ENCODE data around the gene EIF5. TPM values are rescaled to one million over a fixed set of nuclear protein-coding genes. Genes with fewer than 3 reads are reported as not detected.
A peak's percentile ranks its signal among the peaks of the same experiment; 100 is the strongest.

Gene EIF5
- total RNA-seq, 2 donors from 2014 or later = 267 to 339 TPM

- Mint-ChIP-seq H3K36me3 (ENCODE audit: low read depth) (no peaks in the 10 kb centered on the region), H3K4me1 (no peaks in the 10 kb centered on the region), H3K27ac (no peak overlapping the region), H3K9me3 (peaks cover 3% of the 10 kb centered on the region), H3K27me3 (ENCODE audit: insufficient read depth) (peaks cover 2% of the 10 kb centered on the region), H3K4me3 (no peak overlapping the region)
- H3K4me1 ChIP-seq (ENCODE audit: control insufficient read depth, insufficient read depth, low read length) = peaks cover 5% of the 10 kb centered on the region
- peak; percentile 38 for DNase-seq
- 93 to 100% methylated on average over 8 to 14 of the region's 14 CpGs for WGBS, 2 experiments (ENCODE audit: insufficient coverage in 1 of 2, insufficient read length in 1 of 2)
- no peaks in the 10 kb centered on the region for H3K27me3 ChIP-seq (ENCODE audit: control insufficient read depth, insufficient read depth, low read length, poor library complexity, severe bottlenecking)
- no peak overlapping the region for H3K4me3 ChIP-seq (ENCODE audit: low read length)
- no peaks in the 10 kb centered on the region for H3K36me3 ChIP-seq (ENCODE audit: control insufficient read depth, insufficient read depth, low read length)
- no peaks in the 10 kb centered on the region for H3K9me3 ChIP-seq (ENCODE audit: control insufficient read depth, low read length)
- no peak for TF ChIP-seq CTCF (conservative IDR thresholded peaks at IDR 0.05)
- no peak overlapping the region for H3K9ac ChIP-seq (ENCODE audit: extremely low read depth, low read length, poor library complexity, severe bottlenecking)
- H3K27ac ChIP-seq (ENCODE audit: low read depth, low read length) = no peak overlapping the region
These were observed 21.9 kb upstream of the EIF5 start for GRCh38 chr14:103312006-103312635.

- H3K27ac ChIP-seq (ENCODE audit: low read depth, low read length) = no peak overlapping the region
- no peaks in the 10 kb centered on the region for H3K9me3 Mint-ChIP-seq
- no peak for TF ChIP-seq CTCF (conservative IDR thresholded peaks at IDR 0.05)
- no peak overlapping the region for H3K4me3 Mint-ChIP-seq
- 95 to 96% methylated on average over 6 to 8 of the region's 8 CpGs for WGBS, 2 experiments (ENCODE audit: insufficient coverage in 1 of 2, insufficient read length in 1 of 2)
- H3K27me3 ChIP-seq (ENCODE audit: control insufficient read depth, insufficient read depth, low read length, poor library complexity, severe bottlenecking) = no peaks in the 10 kb centered on the region
- no peaks in the 10 kb centered on the region for H3K36me3 ChIP-seq (ENCODE audit: control insufficient read depth, insufficient read depth, low read length)
- H3K9me3 ChIP-seq (ENCODE audit: control insufficient read depth, low read length) = no peaks in the 10 kb centered on the region
- H3K4me1 ChIP-seq (ENCODE audit: control insufficient read depth, insufficient read depth, low read length) = peaks cover 5% of the 10 kb centered on the region
- no peak overlapping the region for H3K27ac Mint-ChIP-seq
- peaks cover 4% of the 10 kb centered on the region for H3K4me1 Mint-ChIP-seq
- no peaks in the 10 kb centered on the region for H3K36me3 Mint-ChIP-seq (ENCODE audit: low read depth)
- H3K4me3 ChIP-seq (ENCODE audit: low read length) = no peak overlapping the region
- H3K27me3 Mint-ChIP-seq (ENCODE audit: insufficient read depth) = peaks cover 2% of the 10 kb centered on the region
- H3K9ac ChIP-seq (ENCODE audit: extremely low read depth, low read length, poor library complexity, severe bottlenecking) = no peak overlapping the region
- DNase-seq = no peak
These were observed 20.3 kb upstream of the EIF5 start for GRCh38 chr14:103313704-103314103.

GRCh38 chr14:103314496-103315277, 19.4 kb upstream of the EIF5 start:
- Mint-ChIP-seq H3K36me3 (ENCODE audit: low read depth) (no peaks in the 10 kb centered on the region), H3K27ac (no peak overlapping the region), H3K4me1 (peaks cover 4% of the 10 kb centered on the region), H3K27me3 (ENCODE audit: insufficient read depth) (peaks cover 2% of the 10 kb centered on the region), H3K4me3 (no peak overlapping the region), H3K9me3 (no peaks in the 10 kb centered on the region)
- H3K27me3 ChIP-seq (ENCODE audit: control insufficient read depth, insufficient read depth, low read length, poor library complexity, severe bottlenecking) = no peaks in the 10 kb centered on the region
- H3K4me1 ChIP-seq (ENCODE audit: control insufficient read depth, insufficient read depth, low read length) = peaks cover 5% of the 10 kb centered on the region
- WGBS, 2 experiments (ENCODE audit: insufficient coverage in 1 of 2, insufficient read length in 1 of 2) = 89 to 92% methylated on average over 7 to 12 of the region's 13 CpGs
- no peak overlapping the region for H3K9ac ChIP-seq (ENCODE audit: extremely low read depth, low read length, poor library complexity, severe bottlenecking)
- no peak overlapping the region for H3K27ac ChIP-seq (ENCODE audit: low read depth, low read length)
- no peak overlapping the region for H3K4me3 ChIP-seq (ENCODE audit: low read length)
- no peaks in the 10 kb centered on the region for H3K36me3 ChIP-seq (ENCODE audit: control insufficient read depth, insufficient read depth, low read length)
- H3K9me3 ChIP-seq (ENCODE audit: control insufficient read depth, low read length) = no peaks in the 10 kb centered on the region
- no peak for DNase-seq
- TF ChIP-seq CTCF (conservative IDR thresholded peaks at IDR 0.05) = peak; percentile 18

Measured in endodermal cell (in vitro differentiated cells).